IMR-90 (cell line): ENCODE results near the gene TBCC.

Experiments
- CEBPB ChIP-seq: IDR thresholded peaks from 2 replicates; pipeline ENCODE4 v1.6.1; 2012; ENCODE audit warnings: low read depth, low read length, improper control_type of control experiment
- MAFK ChIP-seq: IDR thresholded peaks from 2 replicates; pipeline ENCODE4 v1.6.1; 2012; ENCODE audit warnings: low read depth, low read length, improper control_type of control experiment
- POLR2A ChIP-seq: IDR thresholded peaks from 2 replicates; pipeline ENCODE4 v1.6.1; 2012; ENCODE audit warnings: mild to moderate bottlenecking, low read depth, low read length
- RAD21 ChIP-seq: IDR thresholded peaks from 2 replicates; pipeline ENCODE4 v1.6.1; 2012; ENCODE audit warnings: low read length, improper control_type of control experiment
- RFX5 ChIP-seq: IDR thresholded peaks from 2 replicates; pipeline ENCODE4 v1.8.0; 2012; ENCODE audit warnings: low read depth, mild to moderate bottlenecking, low read length, moderate library complexity
- SMC3 ChIP-seq: fragments of 150-350 bp; IDR thresholded peaks from 2 replicates; pipeline ENCODE4 v1.6.1; 2016; ENCODE audit warnings: low read depth, mild to moderate bottlenecking, antibody characterized with exemption, low read length, moderate library complexity
- TF ChIP-seq, protein P1 (sequence below): conservative IDR thresholded peaks from 2 replicates; pipeline ENCODE4 v1.5.1; 2012; ENCODE audit warnings: mild to moderate bottlenecking, low read depth, low read length, improper control_type of control experiment
- TF ChIP-seq, protein P2 (sequence below): fragments of 150-350 bp; IDR thresholded peaks from 2 replicates; pipeline ENCODE4 v1.6.1; 2016; ENCODE audit warnings: low read depth, mild to moderate bottlenecking, low read length, moderate library complexity, borderline replicate concordance

DNA sequence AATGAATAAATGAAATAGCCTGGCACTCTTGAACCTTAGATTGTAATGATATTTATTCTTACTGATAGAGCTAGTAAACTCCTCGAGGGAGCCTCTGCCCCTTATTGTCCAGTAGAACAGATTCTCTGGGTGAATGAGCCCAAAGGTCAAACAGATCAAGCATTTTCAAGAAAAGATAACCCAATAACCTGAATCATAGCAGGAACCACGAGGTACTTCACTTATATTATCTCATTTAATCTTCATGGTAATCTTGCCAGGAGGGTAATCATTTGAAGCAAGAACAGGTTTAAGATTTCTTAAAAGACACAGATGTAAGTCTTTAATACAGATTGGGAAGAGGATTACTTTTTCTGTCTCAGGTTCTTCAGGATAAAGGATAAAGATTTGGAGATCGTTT is 17.0 kb upstream of the TBCC start:
- TF ChIP-seq, protein P1, sequence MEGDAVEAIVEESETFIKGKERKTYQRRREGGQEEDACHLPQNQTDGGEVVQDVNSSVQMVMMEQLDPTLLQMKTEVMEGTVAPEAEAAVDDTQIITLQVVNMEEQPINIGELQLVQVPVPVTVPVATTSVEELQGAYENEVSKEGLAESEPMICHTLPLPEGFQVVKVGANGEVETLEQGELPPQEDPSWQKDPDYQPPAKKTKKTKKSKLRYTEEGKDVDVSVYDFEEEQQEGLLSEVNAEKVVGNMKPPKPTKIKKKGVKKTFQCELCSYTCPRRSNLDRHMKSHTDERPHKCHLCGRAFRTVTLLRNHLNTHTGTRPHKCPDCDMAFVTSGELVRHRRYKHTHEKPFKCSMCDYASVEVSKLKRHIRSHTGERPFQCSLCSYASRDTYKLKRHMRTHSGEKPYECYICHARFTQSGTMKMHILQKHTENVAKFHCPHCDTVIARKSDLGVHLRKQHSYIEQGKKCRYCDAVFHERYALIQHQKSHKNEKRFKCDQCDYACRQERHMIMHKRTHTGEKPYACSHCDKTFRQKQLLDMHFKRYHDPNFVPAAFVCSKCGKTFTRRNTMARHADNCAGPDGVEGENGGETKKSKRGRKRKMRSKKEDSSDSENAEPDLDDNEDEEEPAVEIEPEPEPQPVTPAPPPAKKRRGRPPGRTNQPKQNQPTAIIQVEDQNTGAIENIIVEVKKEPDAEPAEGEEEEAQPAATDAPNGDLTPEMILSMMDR = no peak
- TF ChIP-seq POLR2A (no peak), RAD21 (no peak), MAFK (no peak), RFX5 (no peak), CEBPB (no peak), SMC3 (no peak)
- TF ChIP-seq, protein P2, sequence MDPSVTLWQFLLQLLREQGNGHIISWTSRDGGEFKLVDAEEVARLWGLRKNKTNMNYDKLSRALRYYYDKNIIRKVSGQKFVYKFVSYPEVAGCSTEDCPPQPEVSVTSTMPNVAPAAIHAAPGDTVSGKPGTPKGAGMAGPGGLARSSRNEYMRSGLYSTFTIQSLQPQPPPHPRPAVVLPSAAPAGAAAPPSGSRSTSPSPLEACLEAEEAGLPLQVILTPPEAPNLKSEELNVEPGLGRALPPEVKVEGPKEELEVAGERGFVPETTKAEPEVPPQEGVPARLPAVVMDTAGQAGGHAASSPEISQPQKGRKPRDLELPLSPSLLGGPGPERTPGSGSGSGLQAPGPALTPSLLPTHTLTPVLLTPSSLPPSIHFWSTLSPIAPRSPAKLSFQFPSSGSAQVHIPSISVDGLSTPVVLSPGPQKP = no peak
